Prostate gland (tissue), 2 donors: ENCODE results near the gene ALB. TPM values are rescaled to one million over a fixed set of nuclear protein-coding genes. Genes with fewer than 3 reads are reported as not detected.

Source experiments
- DNase-seq: peaks from one replicate; pipeline ENCODE4 v3.0.0-alpha.2; 2019; ENCODE audit warnings: low spot score
- H3K27ac ChIP-seq, 2 donors: fragments of 200-600 bp; sonication (generic); 2 replicates each; pipeline ENCODE4 v1.5.1; 2017 to 2019
- H3K27me3 ChIP-seq: fragments of 200-600 bp; sonication (generic); replicated peaks from 2 replicates; pipeline ENCODE4 v1.5.1; 2019; ENCODE audit not compliant: insufficient read depth
- H3K36me3 ChIP-seq, 2 donors: fragments of 200-600 bp; sonication (generic); 1 replicate in 1 of 2; 2 replicates in 1 of 2; pipeline versions ENCODE4 v1.5.1 to v1.8.1; 2017 to 2019
- H3K4me1 ChIP-seq: fragments of 200-600 bp; sonication (generic); replicated peaks from 2 replicates; pipeline ENCODE4 v1.5.1; 2019
- H3K4me3 ChIP-seq, 2 donors: fragments of 200-600 bp; sonication (generic); 2 replicates each; pipeline ENCODE4 v1.5.1; 2017 to 2019
- H3K9me3 ChIP-seq: fragments of 200-600 bp; sonication (generic); 2 replicates; pipeline ENCODE4 v1.5.1; 2017
- CTCF ChIP-seq, 4 experiments: fragments of 200-600 bp in 2 of 4; fragments of 450-650 bp in 2 of 4; sonication (generic) in 2 of 4; IDR thresholded peaks; 1 replicate in 3 of 4; 2 replicates in 1 of 4; pipeline ENCODE4 v1.5.1; 2016 to 2019; ENCODE audit warnings: antibody characterized with exemption in 4 of 4, mild to moderate bottlenecking in 2 of 4, moderate library complexity in 2 of 4
- POLR2A ChIP-seq: fragments of 450-650 bp; IDR thresholded peaks from one replicate; pipeline ENCODE4 v1.6.1; 2016; ENCODE audit warnings: antibody characterized with exemption, mild to moderate bottlenecking
- POLR2AphosphoS5 ChIP-seq: sonication (generic); formaldehyde crosslinking; IDR thresholded peaks from one replicate; pipeline ENCODE4 v1.6.1; 2017; ENCODE audit warnings: antibody characterized with exemption
- WGBS: methylation state at CpG from one replicate; pipeline ENCODE4 v1.1.5; 2018; 5-methylcytosine and 5-hydroxymethylcytosine counted together
- intact Hi-C: fragments of 100-400 bp; cut with DNase I; formaldehyde crosslinking; loops from one replicate; pipeline ENCODE4 v1.14.2; 2022
- total RNA-seq, 2 donors: library from RNA; depleted of rRNA; stranded (reverse); fragments of >200 nt; gene quantifications; one replicate each; pipeline ENCODE4 v1.1.0, GENCODE V29; 2016

The ALB gene
- total RNA-seq, 2 donors from 2014 or later, result 0.41 to 9.0 TPM

DNA sequence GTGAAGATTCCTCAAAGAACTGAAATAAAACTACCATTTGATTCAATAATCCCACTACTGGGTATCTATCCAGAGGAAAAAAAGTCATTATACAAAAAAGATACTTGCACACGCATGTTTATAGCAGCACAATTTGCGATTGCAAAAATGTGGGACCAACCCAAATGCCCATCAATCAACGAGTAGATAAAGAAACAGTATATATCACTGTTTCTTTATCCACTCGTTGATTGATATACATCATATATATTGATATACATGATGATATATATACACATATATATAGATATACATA is 18.3 kb downstream of the ALB start:
- no peak for DNase-seq
- Histone ChIP-seq H3K4me3 (no peak overlapping the region), H3K4me1 (no peaks in the 10 kb centered on the region), H3K27ac (no peak overlapping the region), H3K9me3 (no peaks in the 10 kb centered on the region), H3K27me3 (no peaks in the 10 kb centered on the region), H3K36me3 (no peaks in the 10 kb centered on the region)
- 80% methylated on average over 4 of the region's 4 CpGs for WGBS
- TF ChIP-seq POLR2AphosphoS5 (no peak), POLR2A (no peak), CTCF (IDR thresholded peaks at IDR 0.05) (no peak)
- intact Hi-C loops, result no loop called here

- no peak for DNase-seq
- Histone ChIP-seq H3K9me3 (no peaks in the 10 kb centered on the region), H3K4me1 (no peaks in the 10 kb centered on the region), H3K27me3 (no peaks in the 10 kb centered on the region), H3K27ac (no peak overlapping the region), H3K36me3 (no peaks in the 10 kb centered on the region), H3K4me3 (no peak overlapping the region)
- TF ChIP-seq CTCF (IDR thresholded peaks at IDR 0.05) (no peak), POLR2AphosphoS5 (no peak), POLR2A (no peak)
- intact Hi-C loops, result no loop called here
Observed at GRCh38 chr4:73423184-73423583, 19.1 kb downstream of the ALB start.

- DNase-seq, result no peak
- Histone ChIP-seq H3K4me3 (no peak overlapping the region), H3K4me1 (no peaks in the 10 kb centered on the region), H3K36me3 (no peaks in the 10 kb centered on the region), H3K9me3 (no peaks in the 10 kb centered on the region), H3K27ac (no peak overlapping the region), H3K27me3 (no peaks in the 10 kb centered on the region)
- WGBS, result 72% methylated on average over 3 of the region's 3 CpGs
- intact Hi-C loops, result no loop called here
- TF ChIP-seq POLR2A (no peak), CTCF (IDR thresholded peaks at IDR 0.05) (no peak), POLR2AphosphoS5 (no peak)
Observed at GRCh38 chr4:73426666-73427065, 22.6 kb downstream of the ALB start.

GRCh38 chr4:73429118-73429517 is 25.0 kb downstream of the ALB start:
- H3K4me1 ChIP-seq, result no peaks in the 10 kb centered on the region
- intact Hi-C loops, result no loop called here
- H3K27ac ChIP-seq, result no peak overlapping the region
- H3K9me3 ChIP-seq, result no peaks in the 10 kb centered on the region
- no peak for DNase-seq
- no peak overlapping the region for H3K4me3 ChIP-seq
- no peaks in the 10 kb centered on the region for H3K36me3 ChIP-seq
- no peaks in the 10 kb centered on the region for H3K27me3 ChIP-seq
- TF ChIP-seq POLR2A (no peak), CTCF (IDR thresholded peaks at IDR 0.05) (no peak), POLR2AphosphoS5 (no peak)
- WGBS, result 88% methylated on average over 2 of the region's 2 CpGs

DNA sequence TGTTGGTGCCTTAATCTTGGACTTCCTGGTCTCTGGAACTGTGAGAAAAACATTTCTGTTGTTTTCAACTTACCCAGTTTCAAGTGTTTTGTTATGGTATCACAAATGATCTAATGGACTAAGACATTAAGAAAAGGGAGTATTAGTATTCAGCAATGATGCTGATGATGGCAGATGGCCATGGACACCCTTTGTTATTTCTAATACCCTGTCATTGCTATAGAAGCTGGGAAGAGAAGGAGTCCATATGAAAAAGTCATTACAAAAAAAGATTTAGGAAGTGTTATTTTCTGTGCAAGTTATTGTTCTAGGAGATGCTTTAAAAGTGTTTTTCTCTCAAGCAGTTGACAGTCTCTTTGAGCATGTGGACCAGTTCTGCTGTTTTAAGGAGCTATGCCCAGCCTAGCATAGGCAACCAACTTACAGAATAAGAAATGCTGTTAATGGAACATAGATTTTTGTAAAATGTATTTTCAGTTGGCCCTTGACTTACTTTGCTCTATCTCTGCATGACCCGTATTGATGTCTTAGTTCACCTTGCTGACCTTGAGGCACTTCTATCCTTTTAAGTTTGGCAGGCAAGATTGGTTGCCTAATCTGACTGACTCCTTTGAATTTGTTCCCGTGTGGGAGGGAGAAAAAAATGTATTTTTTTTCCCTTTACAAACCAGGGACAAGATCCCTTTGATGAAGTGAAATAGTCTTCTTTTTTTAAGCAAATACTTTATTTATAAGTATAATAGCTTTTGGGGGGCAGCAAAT is 25.9 kb downstream of the ALB start:
- Histone ChIP-seq H3K9me3 (no peaks in the 10 kb centered on the region), H3K4me1 (no peaks in the 10 kb centered on the region), H3K36me3 (no peaks in the 10 kb centered on the region), H3K4me3 (no peak overlapping the region), H3K27me3 (no peaks in the 10 kb centered on the region), H3K27ac (no peak overlapping the region)
- DNase-seq, result no peak
- intact Hi-C loops, result no loop called here
- 71% methylated on average over 2 of the region's 2 CpGs for WGBS
- TF ChIP-seq POLR2A, result no peak
- no peak for TF ChIP-seq CTCF (IDR thresholded peaks at IDR 0.05)
- no peak for TF ChIP-seq POLR2AphosphoS5
